Spinal cord (tissue), 10 donors: ENCODE measurements around the gene FOXF2. TPM values are rescaled to one million over a fixed set of nuclear protein-coding genes. Genes with fewer than 3 reads are reported as not detected.

Experiments used
- DNase-seq, 6 donors: peaks; one replicate each; pipeline versions ENCODE4 v3.0.0 to v3.0.0-alpha.2; 2013 to 2015; ENCODE audit warnings: low spot score in 6 of 6, low read depth in 4 of 6
- H3K27ac ChIP-seq: one replicate; pipeline ENCODE4 v1.5.1; 2013; ENCODE audit warnings: low read depth, low read length, control low read depth
- H3K27me3 ChIP-seq: one replicate; pipeline ENCODE4 v1.6.1; 2013; ENCODE audit warnings: low read length; ENCODE audit not compliant: control insufficient read depth, insufficient read depth
- H3K36me3 ChIP-seq: one replicate; pipeline ENCODE4 v1.6.1; 2013; ENCODE audit warnings: low read length; ENCODE audit not compliant: control insufficient read depth, insufficient read depth
- H3K4me1 ChIP-seq: one replicate; pipeline ENCODE4 v1.6.1; 2013; ENCODE audit warnings: low read length; ENCODE audit not compliant: control insufficient read depth, insufficient read depth
- H3K4me3 ChIP-seq: one replicate; pipeline ENCODE4 v1.5.1; 2013; ENCODE audit warnings: low read depth, low read length, control low read depth
- H3K9me3 ChIP-seq: one replicate; pipeline ENCODE4 v1.6.1; 2013; ENCODE audit warnings: low read length; ENCODE audit not compliant: control insufficient read depth, insufficient read depth
- WGBS: methylation state at CpG from one replicate; pipeline ENCODE4 v1.1.5; 2013; ENCODE audit warnings: missing lambda C conversion rate; ENCODE audit not compliant: insufficient coverage; 5-methylcytosine and 5-hydroxymethylcytosine counted together
- polyA plus RNA-seq, 2 donors: library from polyadenylated mRNA; unstranded; fragments of 120-200 nt; gene quantifications; one replicate each; pipeline ENCODE4 v1.2.1, GENCODE V29; 2013; ENCODE audit not compliant: insufficient read length in 2 of 2
- small RNA-seq: library from RNA; depleted of rRNA; stranded (forward); fragments of <200 nt; gene quantifications from one replicate; pipeline ENCODE3, GENCODE V24; 2014; ENCODE audit warnings: low replicate concordance
- total RNA-seq, 2 donors: library from RNA; depleted of rRNA in 1 of 2; stranded (reverse); fragments of 120-200 nt in 1 of 2; fragments of >200 nt in 1 of 2; gene quantifications; one replicate each; pipeline versions ENCODE4 v1.2.3 to v1.2.4, GENCODE V29; 2013 to 2014
- donor health status: healthy.

The FOXF2 gene
- total and polyA plus RNA-seq, 4 donors = 1.7 to 15.6 (median 10.1) TPM

GRCh38 chr6:1438471-1438881 is 49.1 kb downstream of the FOXF2 start:
- peaks cover 2% of the 10 kb centered on the region for H3K27me3 ChIP-seq
- H3K27ac ChIP-seq = no peak overlapping the region
- H3K4me1 ChIP-seq = peaks cover 3% of the 10 kb centered on the region
- 78% methylated on average over 12 of the region's 12 CpGs for WGBS
- H3K36me3 ChIP-seq = no peaks in the 10 kb centered on the region
- H3K9me3 ChIP-seq = no peaks in the 10 kb centered on the region
- H3K4me3 ChIP-seq = no peak overlapping the region
- DNase-seq = no peak

- WGBS = 69% methylated on average over 6 of the region's 10 CpGs
- Histone ChIP-seq H3K27me3 (peaks cover 2% of the 10 kb centered on the region), H3K9me3 (no peaks in the 10 kb centered on the region), H3K36me3 (no peaks in the 10 kb centered on the region), H3K4me1 (peaks cover 3% of the 10 kb centered on the region), H3K4me3 (no peak overlapping the region), H3K27ac (no peak overlapping the region)
- DNase-seq = no peak
Observed at GRCh38 chr6:1439349-1439748, 50.0 kb downstream of the FOXF2 start.

GRCh38 chr6:1442929-1443328 is 53.6 kb downstream of the FOXF2 start:
- H3K36me3 ChIP-seq = no peaks in the 10 kb centered on the region
- H3K4me1 ChIP-seq = no peaks in the 10 kb centered on the region
- H3K9me3 ChIP-seq = no peaks in the 10 kb centered on the region
- no peaks in the 10 kb centered on the region for H3K27me3 ChIP-seq
- H3K27ac ChIP-seq = no peak overlapping the region
- DNase-seq = no peak
- H3K4me3 ChIP-seq = no peak overlapping the region
- WGBS = 93% methylated on average over 4 of the region's 4 CpGs

Small RNA genes lying within 50 kb of the gene (small RNA-seq; reads per million reads assigned to genes)
- gene MIR6720 = not detected

Other genes with a start within 250 kb of the FOXF2 start
- gene FOXQ1, start 77.5 kb upstream of the FOXF2 start, total RNA-seq = 1 to 10 TPM; 1.1 to 3.4 TPM
- 10 to 100 TPM in 1 of 2 donors, 1 to 10 TPM in 1; 9.4 to 10.5 TPM for gene FOXQ1, start 77.5 kb upstream of the FOXF2 start, polyA plus RNA-seq
- gene FOXC1, start 220.3 kb downstream of the FOXF2 start, total RNA-seq = 100 to 1,000 TPM in 1 of 2 donors, 10 to 100 TPM in 1; 57.0 to 105 TPM
- 10 to 100 TPM; 15.1 to 41.2 TPM for gene FOXC1, start 220.3 kb downstream of the FOXF2 start, polyA plus RNA-seq